NCI-H187 treated with DMSO at 0.1 percent for 48 hours (cell line): Measurements from ENCODE around the gene LANCL2.
A peak's percentile ranks its signal among the peaks of the same experiment; 100 is the strongest.

ENCODE experiments used
- DNase-seq: peaks from one replicate; lab custom pipeline; 2025; lab: John Stamatoyannopoulos, UW

LANCL2 gene

GRCh38 chr7:55438085-55438756 lies 73.1 kb downstream of the LANCL2 start:
- DNase-seq = peak; percentile 73

- no peak for DNase-seq
Observed at GRCh38 chr7:55438757-55439525, 73.8 kb downstream of the LANCL2 start.

- DNase-seq = no peak
Observed at GRCh38 chr7:55439627-55440026, 74.5 kb downstream of the LANCL2 start.

GRCh38 chr7:55440040-55440690 lies 75.0 kb downstream of the LANCL2 start:
- DNase-seq = no peak

GRCh38 chr7:55441002-55441401 lies 75.9 kb downstream of the LANCL2 start:
- DNase-seq = no peak

GRCh38 chr7:55441774-55442522 lies 76.8 kb downstream of the LANCL2 start:
- no peak for DNase-seq

- no peak for DNase-seq
Observed at GRCh38 chr7:55444786-55445185, 79.6 kb downstream of the LANCL2 start.

GRCh38 chr7:55448526-55448925 lies 83.4 kb downstream of the LANCL2 start:
- DNase-seq = no peak

- no peak for DNase-seq
Observed at GRCh38 chr7:55449205-55449991, 84.3 kb downstream of the LANCL2 start.

- no peak for DNase-seq
Observed at GRCh38 chr7:55449992-55450535, 84.9 kb downstream of the LANCL2 start.

- DNase-seq = no peak
Observed at GRCh38 chr7:55452971-55453370, 87.8 kb downstream of the LANCL2 start.

GRCh38 chr7:55457801-55458200 lies 92.7 kb downstream of the LANCL2 start:
- no peak for DNase-seq

- no peak for DNase-seq
Observed at GRCh38 chr7:55458351-55458750, 93.2 kb downstream of the LANCL2 start.

- DNase-seq = no peak
Observed at GRCh38 chr7:55463686-55464262, 98.6 kb downstream of the LANCL2 start.

GRCh38 chr7:55464422-55464821 lies 99.3 kb downstream of the LANCL2 start:
- DNase-seq = no peak

- no peak for DNase-seq
Observed at GRCh38 chr7:55465691-55466090, 100.6 kb downstream of the LANCL2 start.

GRCh38 chr7:55467047-55467593 lies 102.0 kb downstream of the LANCL2 start:
- DNase-seq = no peak

- DNase-seq = no peak
Observed at GRCh38 chr7:55468495-55468894, 103.4 kb downstream of the LANCL2 start.

- DNase-seq = no peak
Observed at GRCh38 chr7:55469271-55469681, 104.1 kb downstream of the LANCL2 start.

- no peak for DNase-seq
Observed at GRCh38 chr7:55469721-55470120, 104.6 kb downstream of the LANCL2 start.

GRCh38 chr7:55470261-55470660 lies 105.1 kb downstream of the LANCL2 start:
- no peak for DNase-seq
